Stimulated activated CD4-positive, alpha-beta T cell treated with anti-CD3 and anti-CD28 coated beads, Interleukin-4, amount 100 ng/mL, for 24 hours (primary cell): Measurements from ENCODE around the gene IL19.
"Not testable (repeated sequence)": the region's sequence is repeated elsewhere in the genome, so short reads cannot be mapped to it uniquely, and the experiment has no call there.

ENCODE experiments used
- DNase-seq: peaks from one replicate; pipeline ENCODE4 v3.0.0-alpha.2; 2020

Gene IL19

GRCh38 chr1:206778031-206778430 lies 7.5 kb downstream of the IL19 start:
- no peak for DNase-seq

GRCh38 chr1:206778911-206779310 lies 8.3 kb downstream of the IL19 start:
- not testable (repeated sequence) for DNase-seq

GRCh38 chr1:206779638-206780037 lies 9.1 kb downstream of the IL19 start:
- DNase-seq, result no peak

- no peak for DNase-seq
These were observed 11.9 kb downstream of the IL19 start for GRCh38 chr1:206782448-206782847.

GRCh38 chr1:206783506-206783905 lies 12.9 kb downstream of the IL19 start:
- no peak for DNase-seq

- peak; percentile 90 for DNase-seq
These were observed 13.9 kb downstream of the IL19 start for GRCh38 chr1:206784471-206784903.

GRCh38 chr1:206785182-206785765 lies 14.7 kb downstream of the IL19 start:
- DNase-seq, result no peak

- DNase-seq, result no peak
These were observed 15.8 kb downstream of the IL19 start for GRCh38 chr1:206786212-206786886.

GRCh38 chr1:206787891-206788290 lies 17.3 kb downstream of the IL19 start:
- no peak for DNase-seq

- no peak for DNase-seq
These were observed 18.0 kb downstream of the IL19 start for GRCh38 chr1:206788487-206789050.

GRCh38 chr1:206790502-206791250 lies 20.1 kb downstream of the IL19 start:
- no peak for DNase-seq

GRCh38 chr1:206792939-206793607 lies 22.5 kb downstream of the IL19 start:
- DNase-seq, result no peak

- no peak for DNase-seq
These were observed 23.0 kb downstream of the IL19 start for GRCh38 chr1:206793620-206794019.

GRCh38 chr1:206794294-206794908 lies 23.8 kb downstream of the IL19 start:
- DNase-seq, result peak; percentile 68

GRCh38 chr1:206796116-206796515 lies 25.5 kb downstream of the IL19 start:
- no peak for DNase-seq

- DNase-seq, result no peak
These were observed 26.4 kb downstream of the IL19 start for GRCh38 chr1:206796981-206797402.

- DNase-seq, result no peak
These were observed 27.2 kb downstream of the IL19 start for GRCh38 chr1:206797534-206798383.

GRCh38 chr1:206798384-206798996 lies 27.9 kb downstream of the IL19 start:
- no peak for DNase-seq

GRCh38 chr1:206799311-206799710 lies 28.7 kb downstream of the IL19 start:
- no peak for DNase-seq

- DNase-seq, result no peak
These were observed 29.8 kb downstream of the IL19 start for GRCh38 chr1:206800411-206800810.

- no peak for DNase-seq
These were observed 30.3 kb downstream of the IL19 start for GRCh38 chr1:206800891-206801290.
